ENCODE results near the gene LYST.

GRCh38 chr1:235822685-235823084 is 44.0 kb downstream of the LYST start:
- TF ChIP-seq, protein P1, sequence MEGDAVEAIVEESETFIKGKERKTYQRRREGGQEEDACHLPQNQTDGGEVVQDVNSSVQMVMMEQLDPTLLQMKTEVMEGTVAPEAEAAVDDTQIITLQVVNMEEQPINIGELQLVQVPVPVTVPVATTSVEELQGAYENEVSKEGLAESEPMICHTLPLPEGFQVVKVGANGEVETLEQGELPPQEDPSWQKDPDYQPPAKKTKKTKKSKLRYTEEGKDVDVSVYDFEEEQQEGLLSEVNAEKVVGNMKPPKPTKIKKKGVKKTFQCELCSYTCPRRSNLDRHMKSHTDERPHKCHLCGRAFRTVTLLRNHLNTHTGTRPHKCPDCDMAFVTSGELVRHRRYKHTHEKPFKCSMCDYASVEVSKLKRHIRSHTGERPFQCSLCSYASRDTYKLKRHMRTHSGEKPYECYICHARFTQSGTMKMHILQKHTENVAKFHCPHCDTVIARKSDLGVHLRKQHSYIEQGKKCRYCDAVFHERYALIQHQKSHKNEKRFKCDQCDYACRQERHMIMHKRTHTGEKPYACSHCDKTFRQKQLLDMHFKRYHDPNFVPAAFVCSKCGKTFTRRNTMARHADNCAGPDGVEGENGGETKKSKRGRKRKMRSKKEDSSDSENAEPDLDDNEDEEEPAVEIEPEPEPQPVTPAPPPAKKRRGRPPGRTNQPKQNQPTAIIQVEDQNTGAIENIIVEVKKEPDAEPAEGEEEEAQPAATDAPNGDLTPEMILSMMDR (IDR thresholded peaks at IDR 0.05; ENCODE audit: low read length), result no peak
- no peak for TF ChIP-seq EZH2phosphoT487 (IDR thresholded peaks at IDR 0.05; ENCODE audit: low read length)

All from MM.1S (cell line).